DMS 273 (cell line): Measurements from ENCODE around the gene MYBBP1A.
"Not testable (repeated sequence)": the region's sequence is repeated elsewhere in the genome, so short reads cannot be mapped to it uniquely, and the experiment has no call there.

Source experiments
- DNase-seq: peaks from one replicate; lab custom pipeline; 2025; ENCODE audit not compliant: unreplicated experiment; lab: John Stamatoyannopoulos, UW

MYBBP1A gene

DNA sequence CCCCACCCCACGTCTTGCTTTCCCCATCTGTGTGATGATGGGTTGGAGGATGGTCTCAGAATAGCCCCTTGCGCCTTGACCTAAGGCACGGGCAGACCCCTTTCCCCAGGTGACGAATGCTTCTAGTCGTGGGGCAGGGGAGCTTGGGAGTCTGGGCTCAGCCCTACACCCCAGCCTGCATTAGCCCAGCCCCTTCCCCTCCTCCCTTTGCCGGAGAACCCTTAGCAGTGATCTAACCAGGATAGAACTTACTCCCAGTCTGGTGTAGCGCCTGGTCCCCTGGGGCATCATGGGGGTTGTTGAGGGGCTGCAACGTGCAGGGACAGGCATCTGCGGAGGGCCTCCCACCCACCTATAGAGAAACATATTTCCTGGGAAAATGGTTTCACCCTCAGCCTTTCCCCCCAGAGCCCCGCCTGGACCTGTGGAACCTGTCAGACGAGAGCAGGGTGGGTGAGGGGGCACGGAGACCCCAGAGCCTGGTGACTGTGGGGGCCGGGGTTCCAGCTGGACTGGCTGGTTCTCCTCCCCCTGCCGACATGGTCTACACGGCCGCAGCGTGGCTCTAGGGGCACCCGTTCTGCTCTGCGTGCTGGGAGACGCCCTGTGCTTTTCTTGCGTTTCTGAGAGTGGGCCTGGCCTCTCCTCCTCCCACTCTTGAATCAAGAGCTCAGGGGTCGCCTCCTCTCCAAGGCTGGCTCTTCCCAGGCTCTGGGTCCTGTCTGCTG is 33.9 kb upstream of the MYBBP1A start:
- DNase-seq, result no peak

DNA sequence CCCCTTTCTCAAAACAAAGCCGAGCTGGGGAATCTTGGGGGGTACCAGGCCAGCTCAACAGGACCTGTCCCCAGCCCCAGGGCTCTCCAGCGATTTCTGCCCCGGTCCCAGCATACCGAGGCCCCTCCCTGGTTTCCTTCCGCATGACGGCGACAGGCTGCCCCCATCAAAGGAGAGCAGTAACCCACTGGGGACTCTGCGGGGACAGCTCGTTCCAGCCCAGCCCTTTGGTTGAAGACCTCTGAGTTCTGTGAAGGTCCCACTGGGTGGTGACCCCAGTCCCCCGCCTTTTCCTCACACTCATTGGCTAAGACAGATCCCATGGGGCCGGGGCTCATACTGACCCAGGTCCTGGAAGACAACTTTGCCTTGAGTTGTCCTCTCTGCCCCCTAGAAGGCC is 33.2 kb upstream of the MYBBP1A start:
- DNase-seq, result no peak

DNA sequence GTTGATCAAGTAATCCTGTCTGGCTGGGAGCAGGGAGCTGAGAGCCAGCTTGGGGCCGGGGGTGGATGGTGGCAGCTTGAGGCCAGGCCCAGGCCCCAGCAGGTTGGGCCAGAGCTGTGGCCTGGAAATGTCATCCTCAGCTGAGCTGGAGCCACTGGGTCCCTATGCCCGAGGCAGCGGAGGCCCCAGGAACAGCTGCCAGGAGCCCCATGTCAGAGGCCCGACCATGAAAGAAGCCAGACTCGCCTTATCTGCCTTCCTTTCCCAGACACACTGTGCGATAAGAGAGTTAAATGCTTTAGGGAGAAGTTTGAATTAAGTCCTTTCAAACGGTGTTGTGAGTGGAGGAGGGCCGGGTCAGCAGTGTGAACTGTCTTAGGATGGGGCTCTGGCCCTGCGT is 32.6 kb upstream of the MYBBP1A start:
- no peak for DNase-seq

DNA sequence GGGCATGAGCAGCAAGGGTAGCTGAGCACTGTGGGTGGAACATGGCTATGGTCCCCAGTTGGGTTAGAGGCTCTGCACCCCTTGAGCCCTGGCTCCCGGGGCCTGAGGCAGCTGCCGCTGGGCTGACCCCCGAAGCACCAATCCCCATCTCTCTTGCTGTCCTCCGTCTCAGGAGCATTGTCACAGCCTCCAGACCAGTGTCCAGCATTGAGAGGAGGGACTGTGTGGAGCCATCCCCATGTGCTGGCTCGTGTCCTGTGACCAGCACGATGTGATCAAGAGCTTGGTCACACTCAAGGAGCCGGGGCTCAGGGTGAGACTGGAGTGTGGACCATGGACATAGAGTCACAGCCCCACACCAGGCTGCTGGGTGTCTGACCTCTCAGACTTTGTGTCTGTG is 32.0 kb upstream of the MYBBP1A start:
- DNase-seq, result no peak

DNA sequence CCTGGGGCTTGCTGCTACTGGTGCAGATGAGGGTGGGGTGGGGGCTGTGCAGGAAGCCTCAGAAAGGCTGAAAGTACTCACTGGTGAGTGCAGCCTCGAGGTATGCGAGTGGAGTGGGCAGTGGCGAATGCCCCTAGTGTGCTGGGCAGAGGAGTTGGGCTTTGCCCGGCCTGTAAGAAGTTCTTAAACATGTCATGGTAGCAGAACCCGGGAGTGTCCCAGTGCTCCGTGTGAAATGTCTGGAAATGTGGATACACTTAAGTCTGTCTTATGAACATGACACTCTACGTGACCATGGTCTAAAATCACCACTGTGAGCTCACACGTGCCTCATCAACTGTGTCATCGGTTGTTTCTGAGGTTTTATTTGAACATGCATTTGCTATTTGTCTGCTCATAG is 30.9 kb upstream of the MYBBP1A start:
- no peak for DNase-seq

DNA sequence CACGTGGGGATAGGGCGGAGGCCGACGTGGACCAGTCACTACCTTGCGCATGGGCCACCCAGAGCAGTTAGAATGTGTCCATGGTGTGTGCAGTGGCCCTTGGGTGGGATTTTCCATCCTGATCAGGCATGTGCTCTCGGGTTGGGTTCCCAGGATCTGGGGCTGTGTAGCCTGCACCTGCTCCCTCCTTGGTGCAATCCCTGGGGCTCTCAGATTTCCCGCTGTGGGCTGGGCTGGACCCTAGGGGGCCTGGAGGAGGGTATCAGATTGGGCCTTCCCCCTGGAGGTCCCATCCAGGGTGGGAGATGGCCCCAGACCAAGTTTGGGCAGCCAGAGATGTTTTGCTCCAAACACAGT is 30.4 kb upstream of the MYBBP1A start:
- DNase-seq, result no peak

DNA sequence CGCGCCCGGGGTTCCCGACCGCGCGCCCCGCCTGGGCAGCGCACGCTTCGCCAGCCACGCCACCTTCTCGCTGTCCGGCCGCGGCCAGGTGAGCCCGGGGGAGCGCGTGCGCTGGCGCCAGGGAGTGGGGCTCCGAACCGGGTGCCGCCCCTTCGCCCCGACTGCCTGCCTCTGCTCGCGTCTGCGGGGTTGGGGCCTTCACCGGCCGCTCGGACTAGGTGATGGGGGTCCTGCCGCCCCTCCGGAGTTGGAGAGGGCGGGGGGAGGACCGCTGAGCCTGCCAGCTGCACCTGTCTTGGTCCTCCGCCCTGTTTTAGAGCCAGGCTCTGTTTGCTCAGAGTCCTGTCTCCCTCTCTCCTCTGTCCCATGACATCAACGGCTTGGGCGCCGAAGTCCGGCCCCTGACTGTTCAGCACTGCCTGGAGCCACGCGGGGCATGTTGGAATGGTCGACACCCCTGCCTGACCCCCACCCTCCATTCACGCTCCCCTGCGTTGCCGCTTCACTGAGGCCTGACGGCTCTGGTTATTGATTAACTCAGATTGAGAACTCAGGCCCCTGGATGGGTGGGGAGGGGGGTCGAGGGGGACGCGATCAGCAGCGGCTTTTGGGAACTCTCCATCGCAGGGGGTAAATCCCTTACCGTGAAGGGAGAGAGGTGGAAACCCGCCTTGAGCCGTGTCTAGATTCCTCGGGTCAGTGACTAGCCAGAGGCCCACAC is 29.9 kb upstream of the MYBBP1A start:
- no peak for DNase-seq

DNA sequence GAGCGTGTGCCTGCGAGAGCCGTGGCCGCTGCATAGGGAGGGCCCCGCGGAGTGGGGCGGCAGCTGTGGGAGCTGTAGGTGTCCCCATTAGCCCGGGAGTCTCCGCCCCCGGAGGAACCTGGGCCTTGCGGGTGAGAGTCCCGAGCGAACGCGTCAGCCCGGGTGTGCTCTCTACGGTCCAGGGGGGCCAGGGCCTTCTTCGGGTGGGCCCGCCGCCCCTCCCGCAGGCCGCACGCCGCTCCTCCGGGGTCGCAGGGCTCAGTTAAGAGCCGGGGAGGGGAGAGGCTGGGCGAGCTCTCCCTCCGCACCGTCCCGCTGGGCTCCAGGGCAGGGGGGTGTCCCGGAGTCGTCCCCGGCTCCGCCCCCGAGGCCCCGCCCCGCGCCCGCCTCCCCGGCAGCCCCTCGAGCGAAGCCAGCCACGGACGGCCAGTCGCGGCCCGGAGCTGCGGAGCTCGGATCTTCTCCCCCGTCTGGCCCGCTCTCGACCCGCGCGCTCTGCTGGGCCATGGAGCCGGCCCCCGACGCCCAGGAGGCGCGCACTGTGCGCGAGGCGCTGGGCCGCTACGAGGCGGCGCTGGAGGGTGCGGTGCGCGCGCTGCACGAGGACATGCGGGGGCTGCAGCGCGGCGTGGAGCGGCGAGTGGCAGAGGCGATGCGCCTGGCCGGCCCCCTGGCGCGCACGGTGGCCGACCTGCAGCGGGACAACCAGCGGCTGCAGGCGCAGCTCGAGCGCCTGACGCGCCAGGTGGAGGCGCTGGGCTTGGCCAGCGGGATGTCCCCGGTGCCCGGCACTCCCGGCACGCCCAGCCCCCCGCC is 29.1 kb upstream of the MYBBP1A start, which contains the start of gene SMTNL2:
SMTNL2 (plus strand) TSS at position 429 of the 816 bp plus-strand sequence; CDS start at position 506, 77 bp downstream.
- DNase-seq, result peak; percentile 60

DNA sequence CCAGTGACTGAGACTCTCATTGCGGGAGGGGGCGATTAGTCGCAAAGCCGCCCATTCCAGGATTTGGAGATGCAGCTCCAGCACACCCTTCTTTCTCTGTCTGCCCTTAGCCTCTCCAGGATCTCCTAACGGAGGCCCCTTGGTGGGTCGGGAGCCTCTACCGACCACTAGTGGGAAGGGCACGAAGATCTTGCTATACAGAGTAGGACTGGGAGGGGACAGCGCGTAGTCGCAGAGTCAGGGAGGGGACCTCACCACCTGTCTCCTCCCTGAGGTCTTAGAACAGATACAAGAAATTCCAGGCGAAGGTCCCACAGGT is 28.6 kb upstream of the MYBBP1A start:
- peak; percentile 60 for DNase-seq

DNA sequence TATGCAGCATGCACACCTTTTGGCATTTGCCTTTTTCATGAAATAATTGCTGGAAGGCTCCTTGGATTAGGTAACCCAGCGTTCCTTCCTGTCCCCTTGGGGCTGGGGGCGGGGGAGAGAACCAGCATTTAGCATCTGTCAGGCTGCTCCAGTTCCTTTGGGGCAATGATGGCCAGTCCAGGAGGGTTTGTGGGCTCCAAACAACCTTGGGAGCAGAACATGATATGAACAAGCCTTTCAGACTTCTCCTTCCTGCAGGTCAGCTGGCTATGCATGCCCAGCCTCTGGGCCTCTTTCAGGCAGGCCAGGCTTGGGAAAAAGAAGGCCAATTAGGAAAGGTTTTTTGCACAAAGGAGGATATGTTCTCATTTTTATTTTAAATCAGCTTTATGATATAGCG is 28.0 kb upstream of the MYBBP1A start:
- DNase-seq, result no peak

DNA sequence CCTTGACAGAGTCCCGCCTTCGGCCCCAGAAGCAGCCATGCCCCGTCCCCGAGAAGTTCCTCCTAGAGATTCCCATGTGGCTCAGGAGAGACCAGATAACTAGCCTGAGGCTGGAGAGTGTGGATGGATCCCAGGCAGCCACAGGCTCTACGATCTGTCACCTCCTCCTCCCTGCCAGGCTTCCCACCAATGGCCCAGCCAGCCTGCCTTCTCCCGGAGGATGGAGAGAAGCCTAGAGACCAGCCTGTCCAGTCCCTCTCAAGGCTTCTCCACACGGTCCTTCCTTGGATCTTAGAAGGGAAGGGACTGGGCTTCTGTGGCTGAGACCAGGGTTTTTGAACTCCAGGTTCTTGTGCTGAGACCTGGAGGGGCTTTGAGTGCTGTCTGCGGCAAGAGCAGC is 27.5 kb upstream of the MYBBP1A start:
- no peak for DNase-seq

DNA sequence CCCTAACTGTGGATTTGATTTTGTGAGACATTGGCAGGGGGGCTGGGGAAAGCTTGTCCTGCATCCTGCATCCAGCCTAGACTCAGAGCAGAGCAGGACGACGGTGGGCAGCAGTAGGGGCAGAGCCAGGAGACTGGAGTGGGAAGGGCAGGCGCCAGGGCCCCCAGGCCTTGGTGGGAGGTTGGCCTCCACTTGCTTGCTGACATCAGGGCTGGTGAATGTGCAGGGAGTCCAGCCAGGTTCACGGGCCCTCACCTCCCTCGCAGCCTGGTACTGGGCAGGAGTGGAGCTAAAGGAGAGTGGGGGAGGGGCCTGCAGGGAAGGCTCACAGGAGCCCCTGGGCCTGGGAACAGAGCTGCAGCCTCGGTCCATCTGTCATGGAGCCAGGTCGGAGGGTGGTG is 26.9 kb upstream of the MYBBP1A start:
- no peak for DNase-seq

DNA sequence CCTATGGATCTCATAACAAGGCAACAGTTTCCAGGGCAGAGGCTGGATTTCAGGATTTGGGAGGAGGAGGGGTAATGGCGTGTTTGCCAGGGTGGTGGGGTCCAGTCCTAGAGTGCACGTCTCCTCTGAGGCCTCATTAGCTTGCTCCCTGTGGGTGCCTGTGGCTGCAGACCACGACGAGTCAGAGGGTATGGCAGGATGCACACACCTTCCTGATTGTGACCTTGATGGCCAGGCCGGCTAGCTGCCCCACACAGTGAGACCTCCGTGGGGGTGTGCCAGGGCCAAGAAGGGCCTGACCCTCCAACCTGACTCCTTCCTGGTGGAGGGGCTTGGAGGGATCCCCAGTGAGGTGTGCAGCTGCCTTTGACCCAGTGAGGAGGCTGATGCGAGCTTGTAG is 25.1 kb upstream of the MYBBP1A start:
- DNase-seq, result no peak

DNA sequence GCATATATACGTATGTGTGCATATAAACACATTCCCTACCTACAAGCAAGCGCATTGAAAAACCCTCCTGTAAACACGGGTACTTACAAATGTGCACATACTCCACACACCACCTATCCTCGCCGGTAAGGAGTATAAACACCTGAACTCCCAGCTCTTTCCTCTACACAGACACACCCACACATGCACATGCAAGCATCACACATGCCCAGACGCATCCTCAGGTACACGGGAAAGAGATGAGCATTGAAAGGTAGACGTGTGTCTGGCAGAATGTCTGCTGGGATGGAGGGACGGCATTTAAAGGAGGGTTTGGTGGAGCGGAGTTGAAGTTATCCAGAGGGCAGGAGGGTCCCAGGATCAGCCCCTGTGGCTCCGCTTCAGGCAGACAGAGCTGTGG is 24.5 kb upstream of the MYBBP1A start:
- DNase-seq, result no peak

DNA sequence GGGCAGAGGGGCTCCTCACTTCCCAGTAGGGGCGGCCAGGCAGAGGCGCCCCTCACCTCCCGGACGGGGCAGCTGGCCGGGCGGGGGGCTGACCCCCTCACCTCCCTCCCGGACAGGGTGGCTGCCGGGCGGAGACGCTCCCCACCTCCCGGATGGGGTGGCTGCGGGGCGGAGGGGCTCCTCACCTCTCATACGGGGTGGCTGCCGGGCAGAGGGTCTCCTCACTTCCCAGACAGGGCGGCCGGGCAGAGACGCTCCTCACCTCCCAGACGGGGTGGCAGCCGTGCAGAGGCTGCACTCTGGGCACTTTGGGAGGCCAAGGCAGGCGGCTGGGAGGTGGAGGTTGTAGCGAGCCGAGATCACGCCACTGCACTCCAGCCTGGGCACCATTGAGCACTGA is 23.2 kb upstream of the MYBBP1A start:
- DNase-seq, result not testable (repeated sequence)

DNA sequence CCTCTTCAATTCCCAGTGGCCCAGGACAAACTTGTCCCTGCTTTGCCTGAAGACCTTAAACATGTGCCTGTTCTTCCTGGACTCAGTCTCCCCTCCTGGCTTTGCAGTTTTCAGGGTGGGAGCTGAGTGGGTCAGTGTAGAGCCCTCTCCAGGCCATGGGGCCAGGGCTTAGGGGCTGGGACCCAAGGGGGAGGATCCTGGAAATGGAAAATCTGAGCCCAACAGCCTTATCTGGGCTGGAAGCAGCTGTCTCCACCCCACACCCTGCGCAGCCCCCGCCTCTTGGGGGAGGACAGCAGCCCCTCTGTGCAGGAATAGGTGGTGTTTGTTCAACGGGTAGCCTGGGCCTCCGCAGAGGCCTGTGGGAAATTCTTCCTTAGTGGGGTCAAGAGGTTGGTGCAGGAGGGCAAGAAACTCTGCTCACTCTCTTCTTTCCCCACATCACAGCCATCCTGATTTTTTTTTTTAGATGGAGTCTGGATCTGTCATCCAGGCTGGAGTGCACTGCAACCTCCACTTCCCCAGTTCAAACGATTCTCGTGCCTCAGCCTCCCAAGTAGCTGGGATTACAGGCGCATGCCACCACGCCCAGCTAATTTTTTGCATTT is 22.3 kb upstream of the MYBBP1A start:
- no peak for DNase-seq

DNA sequence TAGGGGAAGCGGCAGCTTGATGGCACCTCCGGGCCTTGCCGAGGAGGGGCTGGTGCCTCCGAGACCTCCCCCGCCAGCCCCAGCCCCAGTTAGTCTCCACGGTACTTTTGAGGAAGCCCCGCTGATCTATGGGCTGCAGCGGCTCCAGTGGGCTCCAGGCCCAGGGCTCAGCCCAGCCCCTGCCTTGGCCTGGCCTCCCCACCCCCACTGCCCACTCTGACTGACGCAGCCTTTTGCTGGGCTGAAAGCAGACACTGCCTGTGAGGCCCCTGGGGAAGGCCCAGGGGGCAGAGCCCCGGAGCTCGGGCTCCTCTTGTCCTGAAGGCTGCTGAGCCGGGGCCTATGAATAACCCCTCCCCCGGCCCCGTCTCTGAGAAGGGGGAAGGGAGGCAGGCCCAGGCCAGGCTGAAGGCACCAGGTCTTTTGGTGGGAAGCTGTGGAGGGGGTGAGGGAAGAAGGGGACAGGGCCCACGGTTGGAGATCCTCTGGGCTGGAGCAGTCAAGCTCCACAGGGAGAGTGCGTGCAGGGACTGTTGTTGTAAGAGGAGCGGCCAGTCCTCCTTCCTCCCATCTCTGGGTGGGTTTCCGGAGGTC is 21.6 kb upstream of the MYBBP1A start:
- no peak for DNase-seq

DNA sequence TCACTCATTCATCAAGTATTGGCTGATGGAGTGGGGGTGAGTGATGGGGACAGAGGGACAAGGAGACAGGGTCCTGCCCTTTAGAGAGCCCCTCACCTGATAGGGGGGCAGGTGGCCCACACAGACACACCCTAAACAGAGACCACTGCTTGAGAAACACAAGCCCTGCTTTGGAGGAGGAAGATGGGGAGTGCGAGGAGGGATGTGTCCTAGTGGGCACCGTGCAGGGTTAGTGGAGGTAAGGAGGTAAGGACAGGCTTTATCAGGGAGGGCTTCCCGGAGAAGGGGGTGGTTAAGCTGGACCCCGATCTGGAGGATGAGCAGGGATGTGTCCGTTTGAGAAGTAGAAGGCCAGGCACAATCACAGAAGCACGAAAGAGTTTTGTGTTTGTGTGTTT is 21.0 kb upstream of the MYBBP1A start:
- no peak for DNase-seq

DNA sequence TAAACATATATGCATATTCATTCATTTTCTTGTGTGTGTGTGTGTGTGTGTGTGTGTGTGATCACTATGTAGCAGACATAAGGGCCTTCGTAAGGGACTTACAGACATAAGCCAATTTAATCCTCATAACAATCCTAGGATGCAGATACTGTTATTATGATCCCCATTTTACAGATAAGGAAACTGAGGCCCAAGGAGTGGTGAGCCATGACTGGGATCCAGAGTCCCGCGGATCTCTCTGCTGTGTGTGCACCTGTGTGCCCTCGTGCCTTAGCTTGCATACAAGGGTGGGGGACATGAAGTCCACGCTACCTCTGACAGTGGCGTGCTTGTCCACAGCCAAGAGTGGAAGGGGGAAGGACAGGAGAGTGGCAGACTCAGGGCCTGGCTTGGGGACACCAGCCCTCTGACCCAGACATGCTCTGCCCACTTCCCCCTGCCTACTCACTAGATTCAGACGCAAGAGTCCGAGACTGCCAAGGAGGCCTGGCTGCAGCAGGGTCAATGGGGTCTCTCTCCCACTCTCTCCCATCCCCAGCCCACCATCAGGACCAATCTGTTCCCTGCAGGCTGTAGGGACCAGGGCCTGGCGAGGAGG is 19.4 kb upstream of the MYBBP1A start:
- DNase-seq, result no peak

DNA sequence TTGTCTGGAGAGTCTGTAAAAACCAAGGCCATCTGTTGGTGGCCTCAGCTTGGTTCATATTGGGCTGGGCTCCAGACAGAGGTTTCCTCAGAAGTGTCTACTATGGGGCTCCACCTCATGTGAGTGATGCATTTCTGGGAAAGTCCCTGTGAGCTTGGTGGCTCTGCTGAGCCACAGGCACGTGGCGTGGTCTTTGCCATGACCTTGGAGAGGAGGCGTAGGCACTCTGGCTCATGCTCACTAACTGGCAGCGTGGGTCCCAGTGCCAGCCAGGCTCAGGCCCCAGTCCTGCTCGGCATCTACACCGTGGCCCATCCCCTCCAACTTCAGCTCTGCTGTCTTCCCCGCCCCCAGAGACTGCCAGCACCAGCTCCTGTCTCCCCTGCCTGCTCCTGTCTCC is 18.5 kb upstream of the MYBBP1A start:
- DNase-seq, result no peak

DNA sequence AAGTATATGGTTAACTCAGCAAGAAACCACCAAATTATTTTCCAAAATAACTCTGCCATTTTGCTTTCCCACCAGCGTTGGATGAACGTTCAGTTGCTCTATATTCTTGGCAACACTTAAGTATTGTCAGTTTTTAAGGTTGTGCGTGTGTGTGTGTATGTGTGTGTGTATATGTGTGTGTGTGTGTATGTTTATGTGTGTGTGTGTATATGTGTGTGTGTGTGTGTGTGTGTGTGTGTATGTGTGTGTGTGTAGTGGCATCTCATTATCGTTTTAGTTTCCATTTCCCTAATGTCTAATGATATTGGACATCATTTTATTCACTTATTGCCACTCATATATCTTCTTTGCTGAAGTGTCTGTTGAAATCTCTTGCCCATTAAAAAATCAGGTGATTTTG is 17.9 kb upstream of the MYBBP1A start:
- no peak for DNase-seq
